HG03097 (cell line): ENCODE results near the gene OR6J1.

Source experiments
- ATAC-seq: cut with Tn5 transposase; IDR thresholded peaks from one replicate; pipeline ENCODE4 v1.9.1; 2021; ENCODE audit not compliant: unreplicated experiment, low FRiP score

OR6J1 gene

DNA sequence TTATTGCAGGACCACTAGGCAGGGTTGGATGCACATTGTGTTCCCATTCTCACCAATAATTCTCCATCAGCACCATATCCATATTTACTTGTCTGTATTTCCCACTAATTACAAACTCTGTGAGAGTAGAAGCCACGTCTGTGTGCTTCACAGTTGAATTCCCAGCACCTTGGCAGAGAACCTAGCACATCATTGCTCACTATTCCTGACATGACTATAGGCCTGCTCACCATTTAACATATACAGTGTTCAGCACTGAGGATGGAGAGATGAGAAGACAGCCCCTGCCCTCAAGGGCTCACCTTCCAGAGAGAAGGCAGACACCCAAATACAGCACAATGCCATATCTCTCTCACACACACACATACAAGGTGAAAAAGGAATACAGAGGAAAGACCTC lies 60.2 kb downstream of the OR6J1 start:
- no peak for ATAC-seq
